NCI-H2107 treated with DMSO at 0.1 percent for 48 hours (cell line): ENCODE results near the gene CEP162.
A peak's percentile ranks its signal among the peaks of the same experiment; 100 is the strongest.
"Not testable (repeated sequence)": the region's sequence is repeated elsewhere in the genome, so short reads cannot be mapped to it uniquely, and the experiment has no call there.

Experiments
- DNase-seq: peaks from one replicate; lab custom pipeline; 2025; ENCODE audit not compliant: unreplicated experiment; lab: John Stamatoyannopoulos, UW

CEP162 gene, protein sequence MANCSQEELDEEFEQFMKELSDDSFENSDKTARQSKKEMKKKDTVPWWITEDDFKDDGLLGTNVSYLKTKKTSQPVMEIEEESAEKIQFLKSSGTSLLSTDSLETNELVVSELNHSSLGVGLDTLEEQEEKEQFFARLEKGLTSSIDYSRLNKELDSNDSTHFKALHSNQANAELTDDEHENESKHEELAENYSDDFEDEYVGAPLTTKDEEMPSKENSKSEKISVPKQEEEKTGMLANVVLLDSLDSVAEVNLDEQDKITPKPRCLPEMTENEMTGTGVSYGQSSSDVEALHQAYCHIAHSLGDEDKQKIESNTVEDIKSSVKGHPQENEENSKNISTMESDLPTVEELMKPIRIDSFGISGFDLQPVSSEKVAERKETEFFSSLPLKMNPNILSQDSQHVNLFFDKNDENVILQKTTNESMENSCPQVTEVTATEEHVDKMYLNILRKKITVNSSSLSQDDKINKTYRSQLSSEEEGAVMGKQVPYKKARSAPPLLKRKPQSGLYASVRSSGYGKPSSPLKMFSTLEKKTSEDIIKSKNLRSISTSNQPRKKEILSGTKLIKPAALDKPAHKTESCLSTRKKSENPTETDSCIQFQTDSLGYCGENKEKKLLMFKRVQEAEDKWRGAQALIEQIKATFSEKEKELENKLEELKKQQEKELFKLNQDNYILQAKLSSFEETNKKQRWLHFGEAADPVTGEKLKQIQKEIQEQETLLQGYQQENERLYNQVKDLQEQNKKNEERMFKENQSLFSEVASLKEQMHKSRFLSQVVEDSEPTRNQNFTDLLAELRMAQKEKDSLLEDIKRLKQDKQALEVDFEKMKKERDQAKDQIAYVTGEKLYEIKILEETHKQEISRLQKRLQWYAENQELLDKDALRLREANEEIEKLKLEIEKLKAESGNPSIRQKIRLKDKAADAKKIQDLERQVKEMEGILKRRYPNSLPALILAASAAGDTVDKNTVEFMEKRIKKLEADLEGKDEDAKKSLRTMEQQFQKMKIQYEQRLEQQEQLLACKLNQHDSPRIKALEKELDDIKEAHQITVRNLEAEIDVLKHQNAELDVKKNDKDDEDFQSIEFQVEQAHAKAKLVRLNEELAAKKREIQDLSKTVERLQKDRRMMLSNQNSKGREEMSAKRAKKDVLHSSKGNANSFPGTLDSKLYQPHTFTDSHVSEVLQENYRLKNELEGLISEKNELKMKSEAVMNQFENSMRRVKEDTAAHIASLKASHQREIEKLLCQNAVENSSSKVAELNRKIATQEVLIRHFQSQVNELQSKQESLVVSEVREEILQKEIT (N-terminal part only)

DNA sequence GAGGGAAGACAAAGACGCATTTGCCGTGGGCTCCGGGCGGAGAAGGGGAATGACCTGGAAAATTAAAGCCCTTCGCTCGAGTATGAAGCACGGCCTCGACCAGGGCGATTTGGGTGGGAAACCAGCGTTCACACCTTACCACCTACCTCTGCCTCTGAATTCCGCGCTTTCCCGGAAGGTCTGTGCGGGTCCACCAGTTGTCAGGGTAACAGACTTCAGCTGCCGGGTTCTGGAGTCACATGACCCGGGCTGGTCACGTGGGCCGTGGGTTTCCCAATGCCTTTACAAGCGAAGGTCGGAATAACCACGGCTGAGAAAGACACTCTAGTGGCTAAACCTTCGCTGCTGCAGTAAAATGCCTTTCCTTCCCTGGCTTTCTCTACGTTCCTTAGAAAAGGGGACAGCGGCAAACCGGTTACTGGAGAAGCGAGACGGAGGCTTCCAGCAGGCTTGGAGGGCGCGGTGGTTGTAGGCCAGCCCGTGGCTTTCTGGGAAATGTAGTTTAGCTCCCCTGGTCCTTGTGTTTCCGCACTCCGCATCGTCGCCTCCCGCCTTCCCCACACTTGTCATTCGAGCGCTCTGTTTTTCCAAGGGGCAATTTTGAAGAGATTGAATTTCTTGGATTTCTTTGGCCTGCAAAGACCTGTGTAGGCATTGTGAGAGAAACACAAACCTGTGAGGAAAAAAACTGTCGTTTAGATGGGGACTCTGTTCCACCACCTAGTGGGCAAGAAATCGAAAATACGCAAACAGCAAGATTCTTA, at the start of gene CEP162:
Gene CEP162 (minus strand): TSS at position 210 of the 764 bp plus-strand sequence. CDS start 1,250 bp downstream, outside the sequence.
- DNase-seq: peak; percentile 77

GRCh38 chr6:84274856-84275255, 47.4 kb upstream of the CEP162 start:
- DNase-seq: no peak

DNA sequence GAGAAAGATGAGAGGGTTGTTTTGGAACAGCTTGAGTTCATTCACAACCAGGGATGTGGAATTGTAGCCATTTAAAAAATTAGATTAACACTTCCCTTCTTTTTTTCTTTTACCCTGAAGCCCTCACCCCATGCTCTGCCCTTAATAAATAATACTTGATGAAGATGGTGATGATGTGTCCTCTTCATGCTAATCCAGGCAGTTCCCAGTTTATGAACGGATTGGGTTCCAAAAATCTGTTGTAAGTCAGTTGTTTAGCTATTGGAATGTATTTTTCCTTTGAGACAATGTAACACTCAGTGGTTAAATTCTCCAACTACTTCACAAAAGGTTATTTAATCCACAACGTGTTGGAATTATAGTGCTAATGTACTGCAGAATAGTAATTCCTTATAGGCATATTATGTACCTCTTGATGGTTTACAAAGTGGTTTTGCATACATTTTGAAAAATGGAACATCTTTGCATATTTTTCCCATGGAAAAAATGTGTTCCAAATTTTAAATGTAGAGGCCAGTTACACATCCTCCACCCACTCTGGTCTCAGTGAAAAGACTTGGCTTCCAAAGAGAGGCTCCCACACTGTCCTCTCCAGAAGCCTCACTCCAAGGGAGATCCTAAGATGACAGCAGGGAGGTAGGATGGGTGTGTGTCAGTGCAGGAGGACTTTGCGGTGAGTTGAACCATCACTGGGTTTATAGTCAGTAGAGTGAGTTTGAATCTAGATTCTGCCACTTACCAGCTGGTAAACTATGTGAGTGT, 45.8 kb upstream of the CEP162 start:
- no peak for DNase-seq

- no peak for DNase-seq
Observed at GRCh38 chr6:84272298-84272697, 44.9 kb upstream of the CEP162 start.

DNA sequence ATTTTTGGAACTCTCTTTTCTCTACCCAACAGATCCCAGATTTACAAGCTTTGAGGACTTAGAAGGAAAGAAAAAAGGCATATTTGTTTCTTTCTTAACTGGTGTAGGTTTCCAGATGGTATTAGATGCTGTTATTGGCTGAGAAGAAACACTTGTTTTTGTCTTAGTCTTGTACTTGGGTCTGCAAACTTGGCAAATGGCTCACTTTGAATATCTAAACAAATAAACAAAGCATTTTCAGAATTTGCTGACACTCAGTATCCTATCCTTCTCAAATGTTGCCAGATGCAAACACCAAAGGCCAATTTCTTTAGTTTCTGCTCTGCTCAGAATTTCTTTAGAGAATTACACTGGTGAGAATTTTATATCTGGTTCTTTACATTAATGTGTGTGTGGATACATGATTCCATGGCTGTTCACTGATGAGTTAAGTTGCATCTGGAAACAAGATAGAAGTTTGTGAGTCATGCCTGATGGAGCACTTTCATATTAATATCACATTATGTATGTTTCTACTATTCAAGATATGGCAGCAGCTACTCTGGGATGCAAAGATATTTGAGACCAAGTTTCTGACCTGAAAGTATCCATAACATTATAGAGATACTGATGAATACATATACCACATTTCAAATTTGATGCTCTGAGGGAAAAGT, 43.7 kb upstream of the CEP162 start:
- DNase-seq: no peak

GRCh38 chr6:84269947-84270733, 42.7 kb upstream of the CEP162 start:
- DNase-seq: no peak

GRCh38 chr6:84268781-84269180, 41.3 kb upstream of the CEP162 start:
- DNase-seq: no peak

DNA sequence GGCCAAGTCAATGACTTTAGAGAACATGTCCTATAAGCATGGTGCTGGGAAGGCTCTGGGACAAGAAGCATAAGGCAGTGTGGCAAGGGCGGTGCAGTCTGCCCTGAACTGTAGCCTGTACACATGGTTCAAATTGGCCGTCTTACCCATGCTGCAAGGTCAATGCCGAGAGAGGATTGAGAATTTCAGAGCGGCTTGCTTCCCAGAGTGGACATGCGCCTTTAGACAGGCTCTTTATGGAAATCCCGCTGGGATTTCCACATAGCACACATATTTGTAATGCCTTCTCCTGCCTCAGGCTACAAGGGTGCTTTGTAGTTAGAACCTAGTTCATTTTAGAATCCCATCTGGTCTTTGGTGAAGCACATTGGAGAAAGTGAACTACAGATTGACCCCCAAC, 36.1 kb upstream of the CEP162 start:
- no peak for DNase-seq

GRCh38 chr6:84260926-84261325, 33.5 kb upstream of the CEP162 start:
- no peak for DNase-seq

GRCh38 chr6:84260196-84260595, 32.8 kb upstream of the CEP162 start:
- no peak for DNase-seq

- DNase-seq: no peak
Observed at GRCh38 chr6:84258866-84259265, 31.4 kb upstream of the CEP162 start.

- no peak for DNase-seq
Observed at GRCh38 chr6:84258268-84258667, 30.8 kb upstream of the CEP162 start.

GRCh38 chr6:84255641-84256040, 28.2 kb upstream of the CEP162 start:
- DNase-seq: no peak

DNA sequence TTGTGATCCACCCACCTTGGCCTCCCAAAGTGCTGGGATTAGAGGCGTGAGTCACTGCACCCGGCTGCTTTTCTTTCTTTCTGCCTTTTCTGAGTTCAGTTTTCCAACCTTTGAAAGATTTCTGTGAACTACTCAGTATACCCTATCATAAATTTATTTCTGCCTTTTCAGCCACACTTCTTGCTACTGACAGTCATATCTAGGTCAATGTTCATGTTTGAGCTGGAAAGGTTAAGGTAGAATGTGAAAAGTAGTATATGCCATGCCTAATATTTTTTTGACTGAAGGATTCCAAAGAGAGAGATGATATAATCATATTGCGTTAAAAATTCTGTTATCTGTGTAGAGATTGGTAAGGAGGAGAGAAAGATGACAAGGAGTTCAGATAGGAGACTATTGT, 25.9 kb upstream of the CEP162 start:
- no peak for DNase-seq

DNA sequence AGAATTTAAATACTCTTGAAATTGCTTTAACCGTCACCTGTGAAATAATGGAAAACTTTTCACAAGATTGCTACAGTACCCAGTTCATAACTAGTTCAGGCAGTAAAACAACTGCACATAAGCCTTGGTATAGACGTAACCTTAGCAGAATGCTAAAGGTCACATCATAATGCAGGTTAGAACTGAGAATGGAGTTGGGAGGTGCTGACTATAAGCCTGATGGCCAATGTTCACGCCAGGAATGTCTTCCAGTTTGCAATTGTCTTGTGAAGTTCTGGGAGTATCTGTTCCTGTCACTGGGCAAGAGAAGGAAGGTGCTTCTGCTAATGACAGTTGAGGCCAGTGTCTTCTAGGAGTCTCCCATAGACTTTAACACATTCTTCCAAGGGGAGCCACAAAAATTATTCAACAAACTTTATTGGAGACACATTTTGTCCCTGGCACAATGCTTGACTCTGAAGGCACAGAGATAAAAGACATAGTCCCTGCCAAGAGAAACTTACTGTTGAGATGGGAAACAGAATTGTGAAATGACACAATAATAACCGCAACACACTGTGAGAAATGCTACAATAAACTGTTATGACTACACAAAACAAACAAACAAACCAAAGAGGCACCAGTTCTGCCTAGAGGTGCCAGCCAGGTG, 24.6 kb upstream of the CEP162 start:
- DNase-seq: no peak

DNA sequence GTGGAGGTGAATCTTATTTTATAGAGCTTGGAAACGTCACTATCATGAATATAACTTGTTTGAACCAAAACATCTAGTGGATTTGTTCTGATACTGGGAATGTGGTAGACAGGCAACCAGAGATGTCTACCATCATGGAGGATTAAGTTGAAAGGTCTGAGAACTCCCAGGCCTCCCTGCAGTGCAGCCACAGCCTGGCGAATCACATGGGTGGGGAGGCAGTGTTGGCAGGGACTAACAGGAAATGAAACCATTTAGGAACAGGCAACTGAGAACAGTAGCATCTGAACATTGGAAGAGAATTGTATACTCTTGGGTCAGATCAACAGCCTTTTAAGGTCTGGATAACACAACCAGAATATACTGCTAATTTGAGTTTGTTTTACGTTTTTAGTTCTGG, 22.3 kb upstream of the CEP162 start:
- no peak for DNase-seq

DNA sequence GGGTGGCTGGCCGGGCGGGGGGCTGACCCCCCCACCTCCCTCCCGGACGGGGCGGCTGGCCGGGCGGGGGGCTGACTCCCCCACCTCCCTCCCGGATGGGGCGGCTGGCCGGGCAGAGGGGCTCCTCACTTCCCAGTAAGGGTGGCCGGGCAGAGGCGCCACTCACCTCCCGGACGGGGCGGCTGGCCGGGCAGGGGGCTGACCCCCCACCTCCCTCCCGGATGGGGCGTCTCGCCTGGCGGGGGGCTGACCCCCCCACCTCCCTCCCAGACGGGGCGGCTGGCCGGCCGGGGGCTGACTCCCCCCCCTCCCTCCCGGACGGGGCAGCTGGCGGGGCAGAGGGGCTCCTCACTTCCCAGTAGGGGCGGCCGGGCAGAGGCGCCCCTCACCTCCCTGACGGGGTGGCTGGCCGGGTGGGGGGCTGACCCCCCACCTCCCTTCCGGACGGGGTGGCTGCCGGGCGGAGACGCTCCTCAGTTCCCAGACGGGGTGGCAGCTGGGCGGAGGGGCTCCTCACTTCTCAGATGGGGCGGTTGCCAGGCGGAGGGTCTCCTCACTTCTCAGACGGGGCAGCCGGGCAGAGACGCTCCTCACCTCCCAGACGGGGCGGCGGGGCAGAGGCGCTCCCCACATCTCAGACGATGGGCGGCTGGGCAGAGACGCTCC, 17.1 kb upstream of the CEP162 start:
- not testable (repeated sequence) for DNase-seq
